Measurements from ENCODE around the gene MPPED1. TPM values are rescaled to one million over a fixed set of nuclear protein-coding genes. Genes with fewer than 3 reads are reported as not detected.

The MPPED1 gene
- total RNA-seq, 1 donor from 2014 or later, result not detected

- Histone ChIP-seq H3K27me3 (ENCODE audit: insufficient read depth, low read length) (no peaks in the 10 kb centered on the region), H3K9ac (ENCODE audit: low read length) (no peak overlapping the region), H3K9me3 (ENCODE audit: insufficient read depth, low read depth, low read length) (peaks cover 3% of the 10 kb centered on the region), H3K79me2 (ENCODE audit: insufficient read depth, low read length) (no peaks in the 10 kb centered on the region), H3K27ac (ENCODE audit: low read depth, low read length) (no peak overlapping the region), H4K20me1 (ENCODE audit: insufficient read depth, low read length) (no peaks in the 10 kb centered on the region), H2AFZ (ENCODE audit: low read depth, low read length) (no peak overlapping the region), H3K4me2 (ENCODE audit: low read length) (no peak overlapping the region), H3K4me3 (ENCODE audit: insufficient read depth, low read depth, low read length) (no peak overlapping the region), H3K36me3 (ENCODE audit: insufficient read depth, low read length) (no peaks in the 10 kb centered on the region), H3K4me1 (ENCODE audit: insufficient read depth, low read length) (no peaks in the 10 kb centered on the region)
- FAIRE-seq (no peak), DNase-seq (ENCODE audit: low read depth) (no peak)
- no peaks in the 10 kb centered on the region for H3K36me3 Mint-ChIP-seq (ENCODE audit: low read depth, unreplicated experiment)
- TF ChIP-seq EZH2 (IDR thresholded peaks at IDR 0.05; ENCODE audit: insufficient read depth, low read length) (no peak), CTCF (IDR thresholded peaks at IDR 0.05; ENCODE audit: insufficient read depth, low read depth, low read length) (no peak)
- no peak overlapping the region for H3K27ac Mint-ChIP-seq (ENCODE audit: unreplicated experiment)
- H3K4me3 Mint-ChIP-seq (ENCODE audit: unreplicated experiment), result no peak overlapping the region
- peaks cover 72% of the 10 kb centered on the region for H3K27me3 Mint-ChIP-seq (ENCODE audit: low read depth, unreplicated experiment)
- peaks cover 2% of the 10 kb centered on the region for H3K9me3 Mint-ChIP-seq (ENCODE audit: unreplicated experiment)
- peaks cover 8% of the 10 kb centered on the region for H3K4me1 Mint-ChIP-seq (ENCODE audit: low read depth, unreplicated experiment)
Measured at GRCh38 chr22:43471606-43472135, 59.9 kb downstream of the MPPED1 start.

- Histone ChIP-seq H3K27ac (ENCODE audit: low read depth, low read length) (no peak overlapping the region), H3K9me3 (ENCODE audit: insufficient read depth, low read depth, low read length) (peaks cover 3% of the 10 kb centered on the region), H2AFZ (ENCODE audit: low read depth, low read length) (no peak overlapping the region), H3K36me3 (ENCODE audit: insufficient read depth, low read length) (no peaks in the 10 kb centered on the region), H3K9ac (ENCODE audit: low read length) (no peak overlapping the region), H3K79me2 (ENCODE audit: insufficient read depth, low read length) (no peaks in the 10 kb centered on the region), H3K27me3 (ENCODE audit: insufficient read depth, low read length) (no peaks in the 10 kb centered on the region), H4K20me1 (ENCODE audit: insufficient read depth, low read length) (no peaks in the 10 kb centered on the region), H3K4me1 (ENCODE audit: insufficient read depth, low read length) (no peaks in the 10 kb centered on the region), H3K4me2 (ENCODE audit: low read length) (no peak overlapping the region), H3K4me3 (ENCODE audit: insufficient read depth, low read depth, low read length) (no peak overlapping the region)
- Mint-ChIP-seq H3K27ac (ENCODE audit: unreplicated experiment) (no peak overlapping the region), H3K36me3 (ENCODE audit: low read depth, unreplicated experiment) (no peaks in the 10 kb centered on the region), H3K4me1 (ENCODE audit: low read depth, unreplicated experiment) (peaks cover 8% of the 10 kb centered on the region), H3K4me3 (ENCODE audit: unreplicated experiment) (no peak overlapping the region), H3K27me3 (ENCODE audit: low read depth, unreplicated experiment) (peaks cover 68% of the 10 kb centered on the region), H3K9me3 (ENCODE audit: unreplicated experiment) (no peaks in the 10 kb centered on the region)
- TF ChIP-seq EZH2 (IDR thresholded peaks at IDR 0.05; ENCODE audit: insufficient read depth, low read length) (no peak), CTCF (IDR thresholded peaks at IDR 0.05; ENCODE audit: insufficient read depth, low read depth, low read length) (no peak)
- FAIRE-seq, result no peak
- DNase-seq (ENCODE audit: low read depth), result no peak
Measured at GRCh38 chr22:43473031-43473430, 61.2 kb downstream of the MPPED1 start.

- Histone ChIP-seq H3K36me3 (ENCODE audit: insufficient read depth, low read length) (no peaks in the 10 kb centered on the region), H3K4me3 (ENCODE audit: insufficient read depth, low read depth, low read length) (no peak overlapping the region), H3K27me3 (ENCODE audit: insufficient read depth, low read length) (no peaks in the 10 kb centered on the region), H3K9me3 (ENCODE audit: insufficient read depth, low read depth, low read length) (peaks cover 3% of the 10 kb centered on the region), H2AFZ (ENCODE audit: low read depth, low read length) (no peak overlapping the region), H3K9ac (ENCODE audit: low read length) (no peak overlapping the region), H4K20me1 (ENCODE audit: insufficient read depth, low read length) (no peaks in the 10 kb centered on the region), H3K4me2 (ENCODE audit: low read length) (no peak overlapping the region), H3K27ac (ENCODE audit: low read depth, low read length) (no peak overlapping the region), H3K79me2 (ENCODE audit: insufficient read depth, low read length) (no peaks in the 10 kb centered on the region), H3K4me1 (ENCODE audit: insufficient read depth, low read length) (no peaks in the 10 kb centered on the region)
- DNase-seq (ENCODE audit: low read depth) (no peak), FAIRE-seq (no peak)
- Mint-ChIP-seq H3K4me3 (ENCODE audit: unreplicated experiment) (no peak overlapping the region), H3K4me1 (ENCODE audit: low read depth, unreplicated experiment) (peaks cover 8% of the 10 kb centered on the region), H3K27ac (ENCODE audit: unreplicated experiment) (no peak overlapping the region), H3K9me3 (ENCODE audit: unreplicated experiment) (no peaks in the 10 kb centered on the region), H3K36me3 (ENCODE audit: low read depth, unreplicated experiment) (no peaks in the 10 kb centered on the region), H3K27me3 (ENCODE audit: low read depth, unreplicated experiment) (peaks cover 68% of the 10 kb centered on the region)
- no peak for TF ChIP-seq EZH2 (IDR thresholded peaks at IDR 0.05; ENCODE audit: insufficient read depth, low read length)
- no peak for TF ChIP-seq CTCF (IDR thresholded peaks at IDR 0.05; ENCODE audit: insufficient read depth, low read depth, low read length)
Measured at GRCh38 chr22:43473441-43473840, 61.6 kb downstream of the MPPED1 start.

All from astrocyte (in vitro differentiated cells and primary cell).